Colonic mucosa (tissue), 4 donors: ENCODE data around the gene SIRT1. TPM values are rescaled to one million over a fixed set of nuclear protein-coding genes. Genes with fewer than 3 reads are reported as not detected.

ENCODE experiments used
- DNase-seq: peaks from one replicate; pipeline ENCODE4 v3.0.0-alpha.2; 2020
- H3K27ac ChIP-seq: fragments of 200-600 bp; one replicate; pipeline ENCODE4 v1.8.0; 2021
- H3K27me3 ChIP-seq: fragments of 200-600 bp; one replicate; pipeline ENCODE4 v1.8.0; 2021
- H3K36me3 ChIP-seq: fragments of 200-600 bp; one replicate; pipeline ENCODE4 v1.8.0; 2021
- H3K4me1 ChIP-seq: fragments of 200-600 bp; one replicate; pipeline ENCODE4 v1.8.0; 2021; ENCODE audit warnings: mild to moderate bottlenecking
- H3K4me3 ChIP-seq: fragments of 200-600 bp; one replicate; pipeline ENCODE4 v1.8.0; 2021
- H3K9ac ChIP-seq, 2 donors: one replicate each; pipeline ENCODE4 v1.7.0; 2013; ENCODE audit warnings: control low read depth in 2 of 2, low read depth in 2 of 2, low read length in 2 of 2
- H3K9me3 ChIP-seq: fragments of 200-600 bp; one replicate; pipeline ENCODE4 v1.8.0; 2021
- intact Hi-C: fragments of 100-400 bp; cut with DNase I; formaldehyde crosslinking; loops from one replicate; pipeline ENCODE4 v1.14.1; 2022
- total RNA-seq, 2 donors: library from RNA; stranded (reverse); fragmentation: NEBNext Ultra II Directional in 1 of 2; extraction: Animal tissue kit (Norgen Biotek cat#: 25700) in 1 of 2; gene quantifications; one replicate each; pipeline ENCODE4 v1.2.1, GENCODE V29; 2021
- TF ChIP-seq, protein P1 (sequence below): fragments of 200-600 bp; IDR thresholded peaks from one replicate; pipeline ENCODE4 v1.8.0; 2022; ENCODE audit warnings: antibody characterized with exemption, mild to moderate bottlenecking
- donor health status: healthy.
- donor health status: DM: no; HTN: no; CAD: no.
- donor health status: DM: no; HTN: no; CAD: no.

The SIRT1 gene
- total RNA-seq, 2 donors from 2014 or later: 11.7 to 20.4 TPM

DNA sequence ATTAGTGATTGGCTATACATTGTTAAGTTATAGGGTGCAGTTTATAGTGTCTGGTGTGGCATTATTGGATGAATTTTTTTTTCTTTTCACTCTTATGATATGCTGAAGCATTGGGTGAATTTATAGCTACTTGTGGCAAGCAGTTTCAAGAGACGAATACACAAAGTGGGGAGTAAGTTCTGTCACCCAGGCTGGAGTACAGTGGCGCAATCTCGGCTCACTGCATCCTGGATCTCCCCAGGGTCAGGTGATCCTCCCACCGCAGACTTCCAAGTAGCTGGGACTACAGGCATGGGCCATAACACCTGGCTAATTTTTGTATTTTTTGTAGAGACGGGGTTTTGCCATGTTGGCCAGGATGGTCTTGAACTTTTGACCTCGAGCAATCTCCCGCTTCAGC, 6.3 kb upstream of the SIRT1 start:
- TF ChIP-seq, protein P1, sequence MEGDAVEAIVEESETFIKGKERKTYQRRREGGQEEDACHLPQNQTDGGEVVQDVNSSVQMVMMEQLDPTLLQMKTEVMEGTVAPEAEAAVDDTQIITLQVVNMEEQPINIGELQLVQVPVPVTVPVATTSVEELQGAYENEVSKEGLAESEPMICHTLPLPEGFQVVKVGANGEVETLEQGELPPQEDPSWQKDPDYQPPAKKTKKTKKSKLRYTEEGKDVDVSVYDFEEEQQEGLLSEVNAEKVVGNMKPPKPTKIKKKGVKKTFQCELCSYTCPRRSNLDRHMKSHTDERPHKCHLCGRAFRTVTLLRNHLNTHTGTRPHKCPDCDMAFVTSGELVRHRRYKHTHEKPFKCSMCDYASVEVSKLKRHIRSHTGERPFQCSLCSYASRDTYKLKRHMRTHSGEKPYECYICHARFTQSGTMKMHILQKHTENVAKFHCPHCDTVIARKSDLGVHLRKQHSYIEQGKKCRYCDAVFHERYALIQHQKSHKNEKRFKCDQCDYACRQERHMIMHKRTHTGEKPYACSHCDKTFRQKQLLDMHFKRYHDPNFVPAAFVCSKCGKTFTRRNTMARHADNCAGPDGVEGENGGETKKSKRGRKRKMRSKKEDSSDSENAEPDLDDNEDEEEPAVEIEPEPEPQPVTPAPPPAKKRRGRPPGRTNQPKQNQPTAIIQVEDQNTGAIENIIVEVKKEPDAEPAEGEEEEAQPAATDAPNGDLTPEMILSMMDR: no peak
- intact Hi-C loops: no loop called here
- Histone ChIP-seq H3K4me3 (no peak overlapping the region), H3K9ac (no peak overlapping the region), H3K36me3 (no peaks in the 10 kb centered on the region), H3K9me3 (no peaks in the 10 kb centered on the region), H3K4me1 (no peaks in the 10 kb centered on the region), H3K27ac (no peak overlapping the region), H3K27me3 (no peaks in the 10 kb centered on the region)
- DNase-seq: no peak

DNA sequence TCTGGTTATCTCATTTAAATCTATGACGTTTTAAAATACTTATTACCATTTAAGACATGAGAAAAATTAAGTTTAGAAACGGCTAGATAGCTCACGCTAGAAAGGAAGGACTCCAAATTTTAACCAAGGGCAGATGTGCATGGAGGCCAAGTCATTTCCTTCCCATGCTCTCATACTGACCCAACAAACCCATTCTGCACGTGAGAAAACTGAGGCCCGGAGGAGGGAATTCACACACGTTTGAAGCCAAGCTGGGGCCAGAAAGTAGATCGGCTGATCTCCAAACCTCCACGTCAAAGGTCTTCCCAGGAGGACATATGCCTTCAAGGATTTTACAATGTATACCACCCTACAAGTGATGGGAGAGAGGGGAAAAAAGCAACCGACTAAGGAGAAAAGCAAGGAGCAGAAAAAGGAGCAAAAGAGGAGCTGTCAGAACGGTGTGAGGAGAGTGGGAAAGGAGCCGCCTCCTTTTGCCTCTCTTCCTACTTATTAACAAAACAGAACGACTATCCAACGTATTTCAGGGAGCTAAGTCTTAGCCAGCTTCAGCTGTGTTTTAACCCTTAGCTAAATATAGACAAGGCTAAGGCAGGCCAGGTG, 645 bp upstream of the SIRT1 start:
- Histone ChIP-seq H3K9me3 (no peaks in the 10 kb centered on the region), H3K9ac (peak overlapping the region; percentile 79 to 92), H3K27ac (peak overlapping the region; percentile 95), H3K27me3 (no peaks in the 10 kb centered on the region), H3K36me3 (no peaks in the 10 kb centered on the region), H3K4me3 (peak overlapping the region; percentile 73), H3K4me1 (peaks cover 3% of the 10 kb centered on the region)
- intact Hi-C loops: loop anchor here (10.0 kb wide), 1 partner anchor 191 kb away; the partner anchor contains the start of gene HERC4
- TF ChIP-seq, protein P1: no peak
- DNase-seq: peak; percentile 19

DNA sequence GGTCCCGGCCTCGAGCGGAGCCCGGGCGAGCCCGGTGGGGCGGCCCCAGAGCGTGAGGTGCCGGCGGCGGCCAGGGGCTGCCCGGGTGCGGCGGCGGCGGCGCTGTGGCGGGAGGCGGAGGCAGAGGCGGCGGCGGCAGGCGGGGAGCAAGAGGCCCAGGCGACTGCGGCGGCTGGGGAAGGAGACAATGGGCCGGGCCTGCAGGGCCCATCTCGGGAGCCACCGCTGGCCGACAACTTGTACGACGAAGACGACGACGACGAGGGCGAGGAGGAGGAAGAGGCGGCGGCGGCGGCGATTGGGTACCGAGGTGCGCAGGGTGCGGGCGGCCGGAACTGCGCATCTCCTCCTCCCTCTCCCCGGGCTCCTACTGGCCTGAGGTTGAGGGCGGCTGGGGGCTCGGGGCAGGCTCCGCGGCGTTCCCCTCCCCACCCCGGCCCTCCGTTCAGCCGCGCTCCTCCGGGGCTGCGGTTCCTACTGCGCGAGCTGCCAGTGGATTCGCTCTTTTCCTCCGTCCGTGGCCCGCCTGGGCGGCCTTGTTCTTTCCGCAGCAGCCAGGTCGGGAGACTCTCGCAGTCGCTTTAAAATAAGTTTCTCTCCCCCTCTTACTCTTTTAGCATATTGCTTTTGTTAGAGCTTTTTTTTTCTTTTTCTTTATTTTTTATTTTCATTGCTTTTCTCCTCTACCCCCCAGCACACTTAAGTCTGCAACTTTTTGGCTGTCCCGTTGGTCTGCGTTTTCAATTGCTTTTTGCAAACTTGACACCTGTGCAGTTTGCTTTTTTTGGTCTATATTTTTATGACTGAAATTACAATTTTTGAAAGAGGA, 600 bp downstream of the SIRT1 start:
- peak; percentile 83 for DNase-seq
- TF ChIP-seq, protein P1: no peak
- Histone ChIP-seq H3K9me3 (no peaks in the 10 kb centered on the region), H3K27me3 (no peaks in the 10 kb centered on the region), H3K4me3 (peak overlapping the region; percentile 73), H3K9ac (peak overlapping the region; percentile 73 to 92), H3K4me1 (peaks cover 3% of the 10 kb centered on the region), H3K36me3 (peaks cover 4% of the 10 kb centered on the region), H3K27ac (peak overlapping the region; percentile 95)
- intact Hi-C loops: loop anchor here (10.0 kb wide), 1 partner anchor 190 kb away; the partner anchor contains the start of gene HERC4

DNA sequence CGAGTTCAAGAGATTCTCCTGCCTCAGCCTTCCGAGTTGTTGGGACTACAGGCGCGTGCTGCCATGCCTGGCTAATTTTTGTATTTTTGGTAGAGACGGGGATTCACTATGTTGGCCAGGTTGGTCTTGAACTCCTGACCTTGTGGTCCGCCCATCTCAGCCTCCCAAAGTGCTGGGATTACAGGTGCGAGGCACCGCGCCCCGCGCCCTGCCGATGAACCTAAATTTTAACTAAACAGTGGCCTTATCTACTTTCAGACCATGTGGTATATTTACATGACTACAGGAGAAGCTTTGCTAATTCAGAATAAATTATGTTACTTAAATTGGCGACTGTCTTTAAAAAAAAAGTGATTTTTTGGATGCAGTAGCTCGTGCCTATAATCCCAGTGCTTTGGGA, 9.2 kb downstream of the SIRT1 start:
- intact Hi-C loops: no loop called here
- Histone ChIP-seq H3K27me3 (no peaks in the 10 kb centered on the region), H3K27ac (no peak overlapping the region), H3K4me3 (no peak overlapping the region), H3K9ac (no peak overlapping the region), H3K9me3 (no peaks in the 10 kb centered on the region), H3K36me3 (peaks cover 7% of the 10 kb centered on the region), H3K4me1 (no peaks in the 10 kb centered on the region)
- DNase-seq: no peak
- TF ChIP-seq, protein P1: no peak

DNA sequence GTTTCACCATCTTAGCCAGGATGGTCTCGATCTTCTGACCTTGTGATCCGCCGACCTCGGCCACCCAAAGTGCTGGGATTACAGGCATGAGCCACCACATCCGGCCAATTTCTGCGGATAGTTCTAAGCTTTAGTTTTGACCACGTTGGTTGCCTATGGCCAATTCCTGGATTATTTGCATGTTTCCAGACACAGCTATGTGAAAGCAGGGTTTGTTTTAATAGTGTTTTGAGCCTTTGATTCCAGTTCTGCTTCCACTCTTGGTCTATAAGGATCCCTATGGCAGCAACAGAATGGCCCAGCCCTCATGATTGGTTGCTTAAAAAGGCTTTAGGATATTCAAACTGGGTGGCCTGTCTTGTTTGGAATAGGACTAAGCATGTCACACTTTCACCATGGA, 19.1 kb downstream of the SIRT1 start:
- intact Hi-C loops: no loop called here
- Histone ChIP-seq H3K27ac (no peak overlapping the region), H3K36me3 (peaks cover 7% of the 10 kb centered on the region), H3K9me3 (no peaks in the 10 kb centered on the region), H3K4me3 (no peak overlapping the region), H3K9ac (no peak overlapping the region), H3K4me1 (no peaks in the 10 kb centered on the region), H3K27me3 (no peaks in the 10 kb centered on the region)
- TF ChIP-seq, protein P1: no peak
- DNase-seq: no peak
